Lower leg skin (tissue), 4 donors: Measurements from ENCODE around the gene AIMP1. TPM values are rescaled to one million over a fixed set of nuclear protein-coding genes. Genes with fewer than 3 reads are reported as not detected.
"Not testable (repeated sequence)": the region's sequence is repeated elsewhere in the genome, so short reads cannot be mapped to it uniquely, and the experiment has no call there.

ENCODE experiments used
- DNase-seq, 2 donors: peaks; one replicate each; pipeline ENCODE4 v3.0.0-alpha.2; 2019; ENCODE audit warnings: low spot score in 2 of 2
- H3K4me3 ChIP-seq: fragments of 200-600 bp; sonication (generic); 2 replicates; pipeline ENCODE4 v1.5.1; 2017; ENCODE audit warnings: mild to moderate bottlenecking, low read depth; ENCODE audit not compliant: poor library complexity, severe bottlenecking
- POLR2A ChIP-seq, 2 donors: fragments of 450-650 bp; IDR thresholded peaks; one replicate each; pipeline ENCODE4 v1.6.1; 2016 to 2017; ENCODE audit warnings: antibody characterized with exemption in 2 of 2, mild to moderate bottlenecking in 1 of 2, moderate library complexity in 1 of 2
- whole genome bisulfite sequencing, 2 donors: methylation state at CpG; one replicate each; pipeline ENCODE4 v1.1.5; 2018; 5-methylcytosine and 5-hydroxymethylcytosine counted together
- intact Hi-C: fragments of 100-400 bp; cut with DNase I; formaldehyde crosslinking; loops from one replicate; pipeline ENCODE4 v1.15.0; 2023; ENCODE audit warnings: low total_unique reads
- total RNA-seq, 4 donors: library from RNA; depleted of rRNA; stranded (reverse); fragments of >200 nt; gene quantifications; one replicate each; pipeline ENCODE4 v1.1.0, GENCODE V29; 2016
- TF ChIP-seq, protein P1 (sequence below), 3 donors: fragments of 450-650 bp; IDR thresholded peaks; one replicate each; pipeline ENCODE4 v1.5.1; 2016; ENCODE audit warnings: antibody characterized with exemption in 3 of 3, mild to moderate bottlenecking in 3 of 3, moderate library complexity in 2 of 3

The AIMP1 gene
- total RNA-seq, 4 donors from 2014 or later: 14.9 to 25.0 (median 18.6) TPM

GRCh38 chr4:106320235-106320634 lies 3.9 kb downstream of the AIMP1 start:
- no peak for DNase-seq
- no peak overlapping the region for H3K4me3 ChIP-seq
- intact Hi-C loops: no loop called here
- WGBS, 2 donors: 94 to 98% methylated on average over 1 of the region's 1 CpG
- TF ChIP-seq POLR2A (IDR thresholded peaks at IDR 0.05): no peak
- TF ChIP-seq, protein P1, sequence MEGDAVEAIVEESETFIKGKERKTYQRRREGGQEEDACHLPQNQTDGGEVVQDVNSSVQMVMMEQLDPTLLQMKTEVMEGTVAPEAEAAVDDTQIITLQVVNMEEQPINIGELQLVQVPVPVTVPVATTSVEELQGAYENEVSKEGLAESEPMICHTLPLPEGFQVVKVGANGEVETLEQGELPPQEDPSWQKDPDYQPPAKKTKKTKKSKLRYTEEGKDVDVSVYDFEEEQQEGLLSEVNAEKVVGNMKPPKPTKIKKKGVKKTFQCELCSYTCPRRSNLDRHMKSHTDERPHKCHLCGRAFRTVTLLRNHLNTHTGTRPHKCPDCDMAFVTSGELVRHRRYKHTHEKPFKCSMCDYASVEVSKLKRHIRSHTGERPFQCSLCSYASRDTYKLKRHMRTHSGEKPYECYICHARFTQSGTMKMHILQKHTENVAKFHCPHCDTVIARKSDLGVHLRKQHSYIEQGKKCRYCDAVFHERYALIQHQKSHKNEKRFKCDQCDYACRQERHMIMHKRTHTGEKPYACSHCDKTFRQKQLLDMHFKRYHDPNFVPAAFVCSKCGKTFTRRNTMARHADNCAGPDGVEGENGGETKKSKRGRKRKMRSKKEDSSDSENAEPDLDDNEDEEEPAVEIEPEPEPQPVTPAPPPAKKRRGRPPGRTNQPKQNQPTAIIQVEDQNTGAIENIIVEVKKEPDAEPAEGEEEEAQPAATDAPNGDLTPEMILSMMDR (IDR thresholded peaks at IDR 0.05): no peak

GRCh38 chr4:106321168-106321567 lies 4.8 kb downstream of the AIMP1 start:
- H3K4me3 ChIP-seq, intact Hi-C loops, DNase-seq: not testable (repeated sequence)
- WGBS, 2 donors: 96 to 98% methylated on average over 21 to 26 of the region's 34 CpGs

DNA sequence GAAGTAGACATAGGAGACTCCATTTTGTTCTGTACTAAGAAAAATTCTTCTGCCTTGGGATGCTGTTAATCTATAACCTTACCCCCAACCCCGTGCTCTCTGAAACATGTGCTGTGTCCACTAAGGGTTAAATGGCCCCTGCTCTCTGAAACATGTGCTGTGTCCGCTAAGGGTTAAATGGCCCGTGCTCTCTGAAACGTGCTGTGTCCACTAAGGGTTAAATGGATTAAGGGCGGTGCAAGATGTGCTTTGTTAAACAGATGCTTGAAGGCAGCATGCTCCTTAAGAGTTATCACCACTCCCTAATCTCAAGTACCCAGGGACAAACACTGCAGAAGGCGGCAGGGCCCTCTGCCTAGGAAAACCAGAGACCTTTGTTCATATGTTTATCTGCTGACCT lies 5.5 kb downstream of the AIMP1 start:
- DNase-seq, intact Hi-C loops, H3K4me3 ChIP-seq: not testable (repeated sequence)
- WGBS, 2 donors: 64 to 75% methylated on average over 6 of the region's 6 CpGs

GRCh38 chr4:106323119-106323518 lies 6.8 kb downstream of the AIMP1 start:
- TF ChIP-seq POLR2A (IDR thresholded peaks at IDR 0.05): no peak
- DNase-seq: no peak
- intact Hi-C loops: no loop called here
- H3K4me3 ChIP-seq: no peak overlapping the region

DNA sequence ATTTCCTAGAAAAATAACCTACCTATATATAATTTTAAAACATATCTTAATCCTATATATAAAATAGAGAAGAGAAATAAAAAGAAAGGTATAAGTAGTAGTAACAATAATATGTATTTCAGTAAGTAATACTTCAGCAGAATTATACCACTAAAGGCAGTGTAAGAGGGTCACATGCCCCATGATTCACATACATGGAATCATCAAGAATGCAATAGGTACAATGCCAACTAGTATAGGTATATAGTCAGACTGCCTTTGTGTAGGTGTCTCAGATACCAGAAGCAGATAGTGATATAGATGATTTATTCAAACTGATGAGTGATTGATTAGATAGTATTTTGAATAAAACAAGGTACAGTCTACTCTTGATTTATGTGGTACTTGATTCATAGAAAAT lies 9.4 kb downstream of the AIMP1 start:
- no peak for DNase-seq
- intact Hi-C loops: no loop called here
- no peak overlapping the region for H3K4me3 ChIP-seq
- TF ChIP-seq, protein P1 (IDR thresholded peaks at IDR 0.05): no peak
- TF ChIP-seq POLR2A (IDR thresholded peaks at IDR 0.05): no peak

- TF ChIP-seq, protein P1 (IDR thresholded peaks at IDR 0.05): no peak
- TF ChIP-seq POLR2A (IDR thresholded peaks at IDR 0.05): no peak
- no peak for DNase-seq
- 20 to 25% methylated on average over 1 of the region's 1 CpG for WGBS, 2 donors
- H3K4me3 ChIP-seq: no peak overlapping the region
- intact Hi-C loops: no loop called here
Measured at GRCh38 chr4:106329041-106329618, 12.8 kb downstream of the AIMP1 start.

GRCh38 chr4:106333186-106333585 lies 16.8 kb downstream of the AIMP1 start:
- TF ChIP-seq POLR2A (IDR thresholded peaks at IDR 0.05): no peak
- TF ChIP-seq, protein P1 (IDR thresholded peaks at IDR 0.05): no peak
- intact Hi-C loops: no loop called here
- WGBS, 2 donors: 92 to 93% methylated on average over 5 of the region's 5 CpGs
- no peak for DNase-seq
- no peak overlapping the region for H3K4me3 ChIP-seq
